HG03571 (cell line): ENCODE measurements around the gene ZSCAN31.
"Not testable (repeated sequence)": the region's sequence is repeated elsewhere in the genome, so short reads cannot be mapped to it uniquely, and the experiment has no call there.

Experiments used
- ATAC-seq: cut with Tn5 transposase; IDR thresholded peaks from one replicate; pipeline ENCODE4 v1.9.1; 2021; ENCODE audit not compliant: unreplicated experiment

ZSCAN31 gene

DNA sequence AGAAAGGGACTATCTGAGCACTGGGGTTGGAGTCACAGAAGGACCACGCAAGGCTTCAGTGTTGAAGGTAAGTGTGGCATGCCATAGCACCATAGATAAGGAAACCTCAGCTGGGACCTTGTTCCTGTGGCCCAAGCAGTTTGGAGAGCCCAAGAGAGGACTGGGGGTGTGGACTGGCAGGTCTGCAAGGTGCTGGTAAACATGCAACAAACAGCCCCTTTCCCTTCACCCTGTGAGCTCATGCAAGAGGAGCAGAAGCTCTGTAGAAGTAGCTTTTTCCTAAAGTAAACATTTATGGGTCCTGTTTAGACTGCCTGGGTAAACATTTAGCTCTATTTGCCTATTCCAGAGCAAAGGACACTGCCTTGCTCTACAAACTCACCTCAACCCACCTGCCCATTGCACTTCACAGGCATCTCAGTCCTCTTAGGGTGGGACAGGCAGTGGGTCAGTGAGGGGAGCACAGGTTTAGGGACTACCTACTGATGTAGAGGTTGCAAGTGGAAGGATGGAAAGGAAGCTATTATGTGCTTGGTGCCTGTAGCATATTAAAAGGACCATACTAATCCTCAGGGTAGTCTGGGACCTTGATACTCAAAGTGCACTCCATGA lies 12.0 kb downstream of the ZSCAN31 start:
- ATAC-seq, result no peak

DNA sequence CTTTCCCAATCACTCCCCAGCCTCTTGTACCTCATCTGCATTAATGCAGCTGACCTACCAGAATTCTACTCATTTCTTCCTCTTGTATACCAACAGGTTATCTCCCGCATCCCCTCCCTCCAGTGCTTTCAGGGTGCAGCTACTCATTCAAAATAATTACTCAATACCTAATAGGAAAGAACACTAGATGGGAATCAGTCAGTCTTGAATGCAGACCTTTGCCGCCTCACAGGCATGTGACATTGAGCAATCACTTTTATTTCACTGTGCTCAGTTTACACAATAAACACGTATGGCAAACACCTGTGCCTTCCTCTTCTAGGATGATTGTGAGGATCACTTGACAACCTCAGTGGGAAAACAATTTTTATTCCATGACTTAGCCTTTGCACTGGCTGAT lies 13.3 kb downstream of the ZSCAN31 start:
- ATAC-seq, result no peak

DNA sequence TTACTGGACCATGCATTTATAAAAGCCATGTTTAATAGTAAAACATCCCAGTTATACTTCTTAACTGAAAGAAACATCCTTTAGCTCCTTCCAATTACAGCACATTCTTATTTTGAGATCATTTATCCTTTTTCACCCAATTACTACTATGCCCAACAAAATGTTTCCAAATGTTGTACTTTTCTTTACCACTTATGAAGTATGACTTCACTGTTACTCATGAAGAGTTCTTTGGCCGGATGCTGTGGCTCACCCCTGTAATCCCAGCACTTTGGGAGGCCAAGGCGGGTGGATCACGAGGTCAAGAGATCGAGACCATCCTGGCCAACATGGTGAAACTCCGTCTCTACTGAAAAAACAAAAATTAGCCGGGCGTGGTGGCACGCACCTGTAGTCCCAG lies 18.1 kb downstream of the ZSCAN31 start:
- not testable (repeated sequence) for ATAC-seq

DNA sequence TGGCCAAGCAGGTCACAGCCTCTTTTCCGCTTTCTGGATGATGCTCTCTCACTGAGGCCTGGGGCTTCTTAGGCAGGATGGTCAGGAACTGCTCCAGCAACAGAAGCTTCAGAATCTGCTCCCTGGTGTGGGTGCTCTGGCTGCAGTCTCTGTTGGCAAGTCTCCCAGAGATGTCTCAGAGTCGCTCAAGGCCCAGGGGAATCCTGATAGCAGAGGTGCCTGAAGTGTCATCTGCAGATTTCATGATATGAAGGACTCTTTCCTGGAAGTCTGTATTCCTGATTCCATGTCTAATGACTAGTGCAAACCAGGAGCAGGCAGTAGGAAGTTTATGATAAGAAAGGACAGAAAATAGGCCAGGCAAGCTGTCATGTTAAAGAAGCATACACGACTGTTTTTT lies 20.3 kb downstream of the ZSCAN31 start:
- no peak for ATAC-seq

DNA sequence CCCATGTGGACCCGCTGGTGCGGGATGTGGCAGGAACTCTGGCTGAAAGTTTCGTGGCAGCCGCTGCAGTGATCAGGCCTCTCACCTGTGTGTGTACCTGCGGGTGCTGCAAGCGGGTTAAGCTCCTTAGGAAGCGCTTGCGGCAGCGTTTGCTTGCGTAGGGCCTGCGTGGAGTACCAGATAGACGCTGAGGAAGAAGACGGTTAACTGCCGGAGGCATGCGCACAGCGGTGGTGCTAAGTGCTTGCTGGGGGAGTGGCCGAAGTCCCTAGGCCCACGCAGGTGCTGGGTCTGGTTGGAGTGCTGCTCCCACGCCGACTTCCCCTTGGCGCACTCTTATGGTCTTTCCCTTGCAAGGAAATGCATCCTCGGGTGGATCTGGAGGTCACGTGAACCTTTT lies 23.0 kb downstream of the ZSCAN31 start:
- ATAC-seq, result no peak

DNA sequence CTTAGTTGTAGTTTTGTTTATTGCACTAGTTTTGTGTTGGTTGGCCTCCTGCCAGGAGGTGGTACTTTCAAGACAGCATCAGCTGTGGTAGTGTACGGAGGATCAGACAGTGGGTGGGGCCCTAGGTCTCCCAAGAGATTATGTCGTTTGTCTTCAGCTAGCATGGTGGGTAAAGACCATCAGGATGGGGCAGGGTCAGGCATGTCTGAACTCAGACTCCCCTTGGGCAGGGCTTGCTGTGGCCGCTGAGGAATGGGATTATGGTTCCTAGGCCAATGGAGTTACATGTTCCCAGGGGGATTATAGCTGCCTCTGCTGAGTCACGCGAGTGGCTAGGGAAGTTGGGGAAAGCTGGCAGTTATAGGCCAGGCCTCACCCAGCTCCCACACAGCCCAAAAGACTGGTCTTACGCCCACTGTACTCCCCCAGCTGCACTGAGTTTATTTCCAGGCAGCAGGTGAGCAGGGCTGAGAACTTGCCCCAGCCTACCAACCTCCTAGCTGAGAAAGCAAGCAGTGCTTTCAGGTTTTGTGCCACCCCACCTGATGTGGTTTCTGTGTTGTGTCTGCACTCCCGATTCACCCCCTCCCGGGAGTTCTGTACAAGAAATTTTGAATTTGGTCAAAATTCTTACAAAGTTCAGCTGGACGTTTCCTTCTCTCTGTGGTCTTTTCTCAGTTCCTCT lies 24.7 kb downstream of the ZSCAN31 start:
- no peak for ATAC-seq

DNA sequence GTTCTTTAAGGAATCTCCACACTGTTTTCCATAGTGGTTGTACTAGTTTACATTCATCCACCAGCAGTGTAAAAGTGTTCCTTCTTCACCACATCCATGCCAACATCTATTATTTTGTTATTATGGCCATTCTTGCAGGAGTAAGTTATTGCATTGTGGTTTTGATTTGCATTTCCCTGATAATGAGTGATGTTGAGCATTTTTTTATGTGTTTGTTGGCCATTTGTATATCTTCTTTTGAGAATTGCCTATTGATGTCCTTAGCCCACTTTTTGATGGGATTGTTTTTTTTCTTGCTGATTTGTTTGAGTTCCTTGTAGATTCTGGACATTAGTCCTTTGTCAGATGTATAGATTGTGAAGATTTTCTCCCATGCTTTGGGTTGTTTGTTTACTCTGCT lies 29.6 kb downstream of the ZSCAN31 start:
- ATAC-seq, result not testable (repeated sequence)

DNA sequence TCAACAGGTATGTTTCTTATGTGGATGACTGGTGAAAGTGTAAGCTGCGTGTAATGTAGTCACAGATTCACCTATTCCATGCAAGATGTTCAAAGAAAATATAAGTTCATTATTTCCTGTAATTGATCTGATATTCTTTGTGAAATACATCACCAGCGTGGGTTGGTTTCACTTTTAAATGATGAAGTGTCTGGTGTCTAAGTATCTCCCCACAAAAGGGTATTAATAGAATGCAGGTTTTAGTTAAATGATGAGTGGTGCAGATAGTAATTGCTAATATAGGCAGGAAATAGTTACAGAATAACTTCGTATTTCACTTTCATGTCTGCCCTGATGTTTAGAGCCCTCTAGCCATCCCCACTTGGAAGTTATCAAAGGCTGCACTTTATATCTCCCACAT lies 32.4 kb downstream of the ZSCAN31 start:
- ATAC-seq, result peak; percentile 88

DNA sequence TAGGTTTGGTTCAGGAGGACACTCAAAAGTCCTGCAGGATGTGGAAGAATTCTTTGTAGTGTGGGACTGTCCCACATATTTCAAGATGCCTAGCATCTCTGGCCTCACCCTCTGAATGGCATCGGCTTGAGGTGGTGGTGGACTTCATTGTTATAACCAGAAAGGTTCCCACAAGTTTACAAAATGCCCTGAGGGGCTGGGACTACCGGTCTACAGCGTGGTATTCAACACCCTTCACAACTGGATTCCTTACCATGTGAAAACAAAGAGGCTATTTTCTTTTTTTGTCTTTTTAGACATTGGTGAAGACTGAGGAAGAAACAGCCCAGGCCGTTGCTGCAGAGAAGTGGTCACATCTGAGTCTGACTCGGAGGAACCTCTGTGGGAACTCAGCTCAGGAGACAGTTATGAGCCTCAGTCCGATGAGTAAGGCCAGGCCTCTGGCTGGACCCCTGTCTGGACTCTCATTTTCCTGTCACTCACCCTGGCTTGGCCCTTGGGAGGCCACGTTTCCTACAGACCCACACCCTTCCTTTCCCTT lies 39.4 kb downstream of the ZSCAN31 start:
- no peak for ATAC-seq

DNA sequence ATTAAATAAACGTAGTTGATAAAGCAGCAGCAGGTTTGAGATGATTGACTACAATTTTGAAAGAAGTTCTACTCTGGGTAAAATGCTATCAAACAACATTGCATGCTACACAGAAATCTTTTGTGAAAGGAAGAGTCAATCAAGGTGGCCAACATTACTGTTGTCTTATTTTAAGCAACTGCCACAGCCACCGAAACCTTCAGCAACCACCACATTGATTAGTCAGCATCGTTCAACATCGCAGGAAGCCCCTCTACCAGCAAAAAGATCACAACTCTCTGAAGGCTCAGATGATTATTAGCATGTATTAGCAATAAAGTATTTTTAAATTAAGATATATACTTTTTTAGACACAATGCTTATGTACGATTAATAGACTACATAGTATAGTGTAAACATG lies 40.6 kb downstream of the ZSCAN31 start:
- ATAC-seq, result no peak

DNA sequence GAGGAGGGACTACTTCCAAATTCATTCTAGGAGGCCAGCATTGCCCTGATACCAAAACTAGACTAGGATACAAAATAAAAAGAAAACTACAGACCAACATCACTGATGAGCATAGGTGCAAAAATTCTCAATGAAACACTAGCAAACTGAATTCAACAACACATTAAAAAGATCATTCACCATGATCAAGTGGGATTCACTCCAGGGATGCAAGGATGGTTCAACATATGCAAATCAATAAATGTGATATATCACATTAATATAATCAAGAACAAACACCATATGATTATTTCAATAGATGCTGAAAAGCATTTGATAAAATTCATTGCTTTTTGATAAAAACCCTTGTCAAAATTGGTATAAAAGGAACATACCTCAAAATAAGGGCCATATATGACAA lies 44.4 kb downstream of the ZSCAN31 start:
- ATAC-seq, result no peak

DNA sequence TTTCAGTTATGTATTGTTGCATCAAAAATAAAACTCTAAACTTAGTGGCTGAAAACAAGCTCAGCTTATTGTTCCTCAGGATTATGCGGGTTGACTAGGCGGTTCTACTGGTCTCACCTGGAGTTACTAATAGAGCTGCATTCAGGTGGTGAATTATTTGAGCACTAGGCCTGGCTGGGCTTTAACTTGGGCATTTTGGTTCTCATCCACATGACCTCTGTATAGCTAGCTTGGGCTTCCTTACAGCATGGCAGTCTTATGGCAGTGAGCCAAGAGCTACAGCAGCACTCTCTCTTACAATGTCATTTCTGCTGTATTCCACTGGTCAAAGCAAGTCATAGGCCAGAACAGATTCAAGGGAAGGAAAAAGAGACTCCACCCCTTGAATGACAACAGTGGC lies 53.0 kb downstream of the ZSCAN31 start:
- no peak for ATAC-seq

DNA sequence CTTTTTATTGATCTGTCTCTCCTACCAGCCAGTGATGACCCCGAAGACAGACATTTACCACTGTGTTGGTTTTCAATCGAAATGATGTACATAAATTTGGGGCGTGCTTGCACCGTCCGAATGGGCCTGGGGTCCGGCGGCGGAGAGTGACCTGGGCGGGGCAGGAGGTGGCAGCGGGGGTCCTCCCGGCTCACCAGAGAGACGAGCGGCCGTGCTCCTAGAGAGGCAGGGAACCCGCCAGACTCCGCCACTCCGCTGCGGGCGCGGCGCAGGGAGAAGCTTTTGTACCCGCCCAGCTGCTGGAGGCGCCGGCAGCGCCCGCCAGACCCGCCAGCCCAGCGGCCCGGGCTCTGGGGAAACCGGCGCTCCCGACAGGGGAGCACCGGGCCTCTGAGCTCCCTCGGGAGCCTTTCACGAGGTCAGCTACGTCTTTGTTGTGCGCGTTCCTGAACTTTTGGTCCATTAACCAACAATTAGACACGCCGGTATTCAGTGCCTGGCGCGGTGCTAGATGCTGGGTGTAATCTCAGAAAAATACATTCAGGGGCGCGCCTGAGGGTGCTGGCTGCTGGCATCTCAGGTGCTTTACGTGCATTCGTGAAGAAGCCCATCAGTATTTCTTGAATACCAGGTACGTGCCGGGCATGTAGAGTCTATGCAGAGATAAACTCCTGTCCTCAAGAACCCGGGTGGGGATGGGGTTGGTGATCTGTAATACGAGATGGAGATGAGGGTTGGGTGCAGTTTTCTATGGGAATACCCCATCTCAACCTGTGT lies 54.5 kb downstream of the ZSCAN31 start, which contains the start of gene PGBD1:
Gene PGBD1 (plus strand): TSS at position 285 of the 777 bp plus-strand sequence. CDS start 2,242 bp downstream, outside the sequence.
- peak; percentile 80 for ATAC-seq

DNA sequence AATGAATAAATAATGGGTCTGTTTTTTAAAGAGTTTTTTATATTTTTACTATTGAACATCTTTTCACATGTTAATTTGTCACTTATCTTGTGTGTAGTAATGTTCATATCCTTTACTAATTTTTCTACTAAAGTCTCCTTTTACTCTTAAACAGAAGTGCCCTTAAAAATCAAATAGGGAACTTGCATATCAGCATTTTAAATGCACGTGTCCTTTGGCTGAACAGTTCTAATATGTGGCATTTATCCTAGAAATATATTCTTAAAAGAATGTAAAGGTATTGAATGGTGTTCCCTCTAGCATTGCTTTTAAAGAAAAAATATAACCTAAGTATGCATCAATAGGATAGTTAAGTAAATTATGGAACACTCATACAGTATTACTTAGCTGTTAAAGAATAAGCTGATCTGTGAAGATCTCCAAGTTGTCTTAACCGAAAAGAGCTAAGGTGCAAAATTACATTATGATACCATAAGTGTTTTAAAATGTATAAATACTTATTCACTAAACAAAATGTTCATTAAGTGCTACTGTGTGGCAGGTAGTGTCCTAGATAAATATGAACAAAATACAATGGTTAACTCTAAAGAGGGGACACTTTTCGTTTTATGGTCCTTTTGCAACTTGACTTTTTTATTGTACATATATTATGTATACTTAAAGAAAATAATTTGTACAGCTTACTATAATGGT lies 55.2 kb downstream of the ZSCAN31 start:
- no peak for ATAC-seq

DNA sequence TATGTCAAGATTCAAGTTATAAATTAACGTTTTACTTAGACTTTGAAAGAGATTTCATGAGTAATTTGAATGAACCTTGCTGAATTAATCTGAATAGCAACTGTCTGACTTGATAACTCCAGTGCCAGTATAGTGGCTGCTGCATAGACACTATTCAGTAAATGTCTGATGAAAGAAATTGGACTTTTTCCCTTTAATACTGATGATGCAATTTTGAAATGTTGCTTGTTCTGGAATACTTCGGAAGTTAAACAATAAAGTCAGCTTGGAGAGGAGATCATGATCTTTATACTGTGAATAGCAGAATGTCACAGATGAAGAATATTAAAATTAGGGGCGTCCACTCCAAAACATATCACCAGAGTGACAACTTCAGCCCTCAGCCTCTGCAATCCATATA lies 58.2 kb downstream of the ZSCAN31 start:
- ATAC-seq, result no peak

DNA sequence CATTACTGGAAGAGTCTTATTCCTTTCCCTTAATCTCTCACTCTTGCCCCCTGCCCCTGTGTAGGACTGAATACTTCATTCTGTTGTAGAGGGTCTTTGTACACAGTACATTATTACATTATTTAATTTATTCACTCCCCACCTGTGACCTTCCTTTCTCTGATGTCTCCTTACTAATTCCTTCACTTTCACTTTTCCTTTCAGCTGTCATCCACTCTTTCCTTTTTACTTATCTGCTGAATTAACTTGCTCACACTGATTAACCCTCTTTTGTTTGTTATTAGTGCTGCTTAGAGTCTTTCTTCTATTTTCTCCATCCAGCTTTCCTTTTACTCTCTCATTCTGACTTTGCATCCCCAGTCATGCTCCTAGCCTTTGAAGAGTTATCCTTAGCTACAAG lies 61.1 kb downstream of the ZSCAN31 start:
- no peak for ATAC-seq
